ENCODE measurements around the gene FGD4.

GRCh38 chr12:32496946-32497345 is 97.6 kb downstream of the FGD4 start:
- TF ChIP-seq CTCF (conservative IDR thresholded peaks at IDR 0.05; ENCODE audit: low read length) (no peak), EZH2phosphoT487 (IDR thresholded peaks at IDR 0.05; ENCODE audit: borderline replicate concordance) (no peak)
